Measurements from ENCODE around the gene CCM2.
"Not testable (repeated sequence)": the region's sequence is repeated elsewhere in the genome, so short reads cannot be mapped to it uniquely, and the experiment has no call there.

The CCM2 gene

GRCh38 chr7:45007106-45007505 lies 7.1 kb downstream of the CCM2 start:
- no peak for DNase-seq

DNA sequence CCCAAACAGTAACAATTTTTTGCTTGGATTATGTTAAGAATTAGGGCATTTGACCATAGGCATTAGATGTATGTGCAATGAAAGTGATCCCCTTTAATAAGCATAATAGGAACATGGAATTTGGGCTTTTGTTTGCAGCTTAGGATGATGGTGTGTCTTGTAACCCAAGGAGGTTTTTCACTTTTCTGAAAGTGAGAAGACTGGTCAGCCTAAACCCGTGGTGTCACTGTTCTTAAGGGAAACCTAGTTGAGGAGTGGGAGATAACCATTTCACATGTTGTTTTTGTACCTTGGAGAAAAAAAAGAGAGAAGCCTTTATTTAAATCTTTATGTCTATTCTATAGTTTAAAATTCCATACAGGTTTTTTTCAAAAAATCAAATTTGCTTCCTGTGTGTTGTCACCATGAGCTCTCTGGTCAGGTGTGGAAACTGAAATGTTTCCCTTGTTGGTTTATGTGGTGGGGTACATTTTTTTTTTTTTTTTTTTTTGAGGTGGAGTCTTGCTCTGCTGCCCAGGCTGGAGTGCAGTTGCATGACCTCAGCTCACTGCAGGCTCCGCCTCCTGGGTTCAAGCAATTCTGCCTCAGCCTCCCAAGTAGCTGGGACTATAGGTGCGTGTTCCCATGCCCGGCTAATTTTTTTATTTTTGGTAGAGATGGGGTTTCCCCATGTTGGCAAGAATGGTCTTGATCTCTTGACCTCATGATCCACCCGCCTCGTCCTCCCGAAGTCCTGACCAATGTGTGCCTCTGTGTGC lies 7.7 kb downstream of the CCM2 start:
- no peak for DNase-seq

DNA sequence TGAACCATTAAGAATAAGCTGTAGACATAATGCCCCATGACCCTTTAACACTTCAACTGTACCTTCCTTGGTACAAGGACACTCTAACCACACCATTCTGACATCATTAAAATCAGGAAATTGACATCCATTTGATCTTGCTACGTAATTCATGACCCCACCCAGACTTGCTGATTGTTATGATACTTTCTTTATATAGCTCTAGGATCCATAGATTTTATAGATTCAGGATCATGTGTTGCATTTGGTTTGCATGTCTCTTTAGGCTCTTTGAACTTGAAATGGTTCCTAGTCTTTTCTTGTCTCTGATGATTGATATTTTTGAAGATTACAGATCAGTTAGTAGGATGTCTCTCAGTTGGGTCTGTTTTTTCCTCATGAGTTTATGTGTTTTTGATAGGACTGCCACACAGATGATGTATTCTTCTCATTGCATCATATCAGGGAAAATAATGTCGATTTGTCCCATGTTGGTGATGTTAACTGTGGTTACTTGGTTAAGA lies 13.5 kb downstream of the CCM2 start:
- no peak for DNase-seq

- no peak for DNase-seq
These were observed 15.3 kb downstream of the CCM2 start for GRCh38 chr7:45015313-45015712.

- no peak for DNase-seq
These were observed 17.3 kb downstream of the CCM2 start for GRCh38 chr7:45017253-45017652.

DNA sequence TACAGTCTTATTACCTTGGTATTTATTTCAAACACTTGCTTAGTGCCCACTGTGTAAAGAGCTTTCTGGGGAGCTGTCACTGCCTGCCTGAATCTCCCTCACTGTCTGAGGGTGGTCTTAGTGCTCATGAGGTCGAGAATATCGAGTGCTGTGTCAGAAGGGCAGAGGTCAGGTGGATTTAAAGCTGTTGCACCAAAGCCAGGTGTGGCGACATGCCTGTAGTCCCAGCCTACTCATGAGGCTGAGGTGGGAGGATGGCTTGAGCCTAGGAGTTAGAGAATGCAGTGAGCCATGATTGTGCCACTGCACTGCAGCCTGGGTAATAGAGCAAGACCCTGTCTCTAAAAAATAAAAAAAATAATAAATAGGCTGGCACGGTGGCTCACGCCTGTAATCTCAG lies 20.9 kb downstream of the CCM2 start:
- no peak for DNase-seq

- DNase-seq = peak; percentile 30 to 55
These were observed 21.7 kb downstream of the CCM2 start for GRCh38 chr7:45021604-45022296.

DNA sequence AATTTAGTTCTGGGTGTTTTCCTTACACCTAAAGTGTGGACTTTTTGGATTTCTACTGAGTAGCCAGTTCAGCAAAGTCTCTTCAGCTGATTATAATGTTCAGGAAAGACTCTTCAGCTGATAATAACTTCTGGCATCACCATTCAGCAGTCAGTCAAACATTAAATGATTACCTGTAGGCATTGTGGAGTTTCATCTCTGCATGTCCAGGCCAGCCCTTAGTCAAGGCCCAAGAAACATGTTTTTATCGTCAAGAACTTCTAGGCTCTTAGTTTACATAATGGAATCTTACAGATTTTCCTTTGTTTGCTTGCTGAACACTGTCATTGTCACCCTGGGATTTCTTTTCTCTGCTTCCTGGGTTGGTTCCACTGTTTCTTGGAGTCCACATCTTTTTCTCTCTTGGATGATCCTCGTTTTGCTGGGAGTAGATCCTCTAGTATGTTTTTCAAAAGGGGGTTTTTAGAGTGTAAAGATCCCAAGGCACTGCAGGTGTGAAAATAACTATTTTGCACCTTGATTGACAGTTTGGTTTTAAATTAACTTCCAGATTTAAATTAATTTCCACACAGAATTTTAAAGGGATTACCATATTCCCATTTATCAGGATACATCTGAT lies 24.2 kb downstream of the CCM2 start:
- no peak for DNase-seq

DNA sequence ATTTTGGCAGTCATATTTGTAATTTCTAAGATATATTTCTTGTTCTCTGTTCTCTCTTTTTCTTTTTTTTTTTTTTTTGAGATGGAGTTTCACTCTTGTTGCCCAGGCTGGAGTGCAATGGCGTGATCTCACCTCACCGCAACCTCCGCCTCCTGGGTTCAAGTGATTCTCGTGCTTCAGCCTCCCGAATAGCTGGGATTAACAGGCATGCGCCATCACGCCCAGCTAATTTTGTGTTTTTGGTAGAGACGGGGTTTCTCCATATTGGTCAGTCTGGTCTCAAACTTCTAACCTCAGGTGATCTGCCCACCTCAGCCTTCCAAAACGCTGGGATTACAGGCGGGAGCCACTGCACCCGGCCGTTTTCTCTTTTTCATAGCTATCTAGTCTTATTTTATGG lies 25.5 kb downstream of the CCM2 start:
- DNase-seq = not testable (repeated sequence)

GRCh38 chr7:45026013-45026412 lies 26.0 kb downstream of the CCM2 start:
- DNase-seq = no peak

DNA sequence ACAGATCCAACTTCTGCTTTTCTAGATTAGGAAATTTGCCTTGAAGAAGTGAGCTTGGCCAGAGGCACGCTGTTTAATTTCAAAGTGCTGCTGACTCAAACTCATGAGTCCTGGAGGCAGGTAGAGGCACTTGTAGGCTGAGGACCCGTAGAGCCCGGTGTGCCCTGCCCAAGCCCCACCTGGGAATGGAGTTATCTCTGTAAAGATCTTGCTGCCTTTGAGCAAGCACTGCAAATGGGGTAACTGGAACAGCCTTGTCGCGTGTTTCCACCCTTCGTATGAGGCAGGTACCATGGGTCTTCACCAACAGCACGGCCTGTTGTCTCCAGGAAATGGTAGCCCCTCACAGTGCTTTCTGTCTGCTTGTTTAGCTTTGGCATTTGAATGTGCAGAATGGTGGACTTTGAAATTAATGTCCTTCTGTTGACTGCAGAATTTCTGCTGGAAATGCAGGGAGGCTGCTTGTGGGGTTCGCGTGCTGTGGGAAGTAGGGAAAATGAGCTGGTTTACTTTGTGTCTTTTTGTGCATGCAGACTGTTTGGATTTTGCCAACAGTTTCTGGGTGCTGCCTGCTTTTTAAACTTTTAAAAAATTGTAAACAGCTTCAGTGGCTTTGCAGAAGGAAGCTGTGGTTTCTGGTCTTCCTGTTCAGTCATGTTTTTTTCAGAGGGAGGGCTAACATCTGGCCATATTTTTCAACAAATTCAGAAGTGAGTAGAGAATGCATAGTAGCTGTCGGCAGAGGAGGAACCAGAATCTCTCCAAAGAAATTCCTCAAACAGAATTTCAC lies 27.2 kb downstream of the CCM2 start:
- DNase-seq = peak; percentile 85 to 86

DNA sequence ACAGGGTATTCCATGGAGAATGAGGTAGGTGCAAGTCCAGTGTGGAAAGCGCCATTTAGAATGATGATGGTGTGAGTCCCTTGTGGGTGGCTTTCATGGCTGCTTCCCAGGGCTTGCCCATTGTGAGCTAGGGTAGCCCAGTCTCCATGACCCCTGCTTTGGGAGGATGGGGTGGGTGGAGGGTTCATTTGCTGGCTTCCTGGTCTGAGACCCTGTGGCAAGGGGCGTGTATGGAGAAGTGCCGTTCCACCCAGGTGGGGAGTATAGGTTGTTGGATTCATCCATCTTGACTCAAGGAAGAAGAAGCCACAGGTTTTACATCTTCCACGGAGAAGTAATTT lies 27.7 kb downstream of the CCM2 start:
- no peak for DNase-seq

GRCh38 chr7:45028138-45028919 lies 28.3 kb downstream of the CCM2 start:
- DNase-seq = no peak

DNA sequence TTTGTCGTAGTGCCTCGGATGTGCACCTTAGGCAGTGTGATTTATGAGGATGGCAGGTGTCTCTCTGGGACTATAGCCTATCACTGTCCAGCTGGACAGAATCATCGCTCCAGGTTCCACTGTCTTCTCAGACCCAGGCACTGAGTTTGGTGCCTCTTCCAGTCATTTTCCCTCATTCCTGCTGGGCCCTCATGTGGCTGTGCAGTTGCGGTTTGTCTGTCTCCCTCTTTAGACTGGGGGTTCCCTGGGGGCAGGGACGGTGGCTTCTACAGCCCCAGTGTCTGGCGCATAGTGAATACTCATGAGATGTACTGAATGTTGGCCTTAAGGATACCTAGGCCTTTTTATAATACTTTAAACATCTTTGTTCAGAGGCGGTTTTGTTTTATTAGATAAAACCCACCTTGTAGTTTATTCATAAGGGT lies 28.9 kb downstream of the CCM2 start:
- no peak for DNase-seq

DNA sequence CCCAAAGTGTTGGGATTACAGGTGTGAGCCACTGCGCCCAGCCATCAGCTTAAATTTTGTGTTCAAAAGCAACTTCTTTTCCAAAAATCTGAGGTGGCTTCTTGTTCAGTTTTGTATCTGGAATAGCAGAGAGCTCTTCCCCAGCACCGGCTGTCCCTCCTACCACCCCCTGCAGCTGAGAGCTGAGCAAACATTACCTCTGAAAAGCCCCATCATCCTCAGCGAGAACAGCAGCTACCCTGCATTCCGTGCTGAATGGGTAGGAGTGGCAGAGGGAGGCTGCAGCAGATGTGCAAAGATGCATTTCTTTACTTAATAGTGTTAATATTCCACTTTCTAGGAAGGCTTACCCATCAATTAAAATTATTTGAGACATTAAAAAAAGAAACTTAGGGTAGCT lies 31.8 kb downstream of the CCM2 start:
- no peak for DNase-seq

DNA sequence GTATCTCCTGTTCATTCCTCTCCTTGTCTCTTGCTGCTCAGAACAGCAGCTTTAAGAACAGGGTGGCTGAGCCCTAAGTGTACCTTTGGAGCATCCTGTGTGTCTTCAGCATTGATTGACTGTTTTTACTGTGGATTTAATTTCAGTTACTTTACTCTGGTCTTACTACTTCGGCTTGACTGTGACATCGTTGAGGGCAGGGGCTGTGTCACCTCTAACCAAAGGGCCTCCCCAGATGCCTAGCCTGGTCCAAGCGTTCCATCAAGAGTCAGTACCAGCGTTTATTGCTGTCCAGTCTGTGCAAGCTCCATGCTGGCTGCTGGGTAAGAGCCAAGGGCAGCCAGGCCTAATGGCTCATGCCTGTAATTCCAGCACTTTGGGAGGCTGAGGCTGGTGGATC lies 32.4 kb downstream of the CCM2 start:
- DNase-seq = no peak

GRCh38 chr7:45033261-45033930 lies 33.4 kb downstream of the CCM2 start:
- DNase-seq = no peak

DNA sequence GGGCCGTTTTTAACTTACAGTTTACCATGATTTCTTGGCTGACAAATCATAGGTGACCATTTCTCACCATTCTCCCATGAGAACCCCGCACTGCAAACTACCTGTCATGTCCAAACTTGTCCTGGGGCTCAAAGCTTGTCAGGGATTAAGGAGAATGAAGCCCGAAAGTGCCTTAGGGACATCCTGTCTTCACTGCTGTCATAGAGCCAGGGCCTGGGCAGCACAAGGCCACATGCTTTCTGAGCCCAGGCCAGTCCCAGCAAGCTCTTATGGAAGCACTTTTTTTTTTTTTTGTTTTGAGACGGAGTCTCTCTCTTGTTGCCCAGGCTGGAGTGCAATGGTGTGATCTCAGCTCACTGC lies 33.9 kb downstream of the CCM2 start:
- no peak for DNase-seq

DNA sequence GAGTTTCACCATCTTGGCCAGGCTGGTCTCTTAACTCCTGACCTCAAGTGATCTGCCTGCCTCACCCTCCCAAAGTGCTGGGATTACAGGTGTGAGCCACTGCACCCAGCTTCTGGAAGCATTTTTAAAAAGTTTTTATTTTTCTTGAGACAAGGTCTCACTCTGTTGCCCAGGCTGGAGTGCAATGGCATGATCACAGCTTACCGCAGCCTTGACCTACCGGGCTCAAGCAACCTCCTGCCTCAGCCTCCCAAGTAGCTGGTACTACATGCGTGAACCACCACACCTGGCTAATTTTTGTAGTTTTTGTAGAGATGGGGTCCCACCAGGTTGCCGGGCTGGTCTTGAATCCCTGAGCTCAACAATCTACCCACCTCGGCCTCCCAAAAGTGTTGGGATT lies 34.7 kb downstream of the CCM2 start:
- DNase-seq = not testable (repeated sequence)

GRCh38 chr7:45035371-45035770 lies 35.4 kb downstream of the CCM2 start:
- DNase-seq = no peak

DNA sequence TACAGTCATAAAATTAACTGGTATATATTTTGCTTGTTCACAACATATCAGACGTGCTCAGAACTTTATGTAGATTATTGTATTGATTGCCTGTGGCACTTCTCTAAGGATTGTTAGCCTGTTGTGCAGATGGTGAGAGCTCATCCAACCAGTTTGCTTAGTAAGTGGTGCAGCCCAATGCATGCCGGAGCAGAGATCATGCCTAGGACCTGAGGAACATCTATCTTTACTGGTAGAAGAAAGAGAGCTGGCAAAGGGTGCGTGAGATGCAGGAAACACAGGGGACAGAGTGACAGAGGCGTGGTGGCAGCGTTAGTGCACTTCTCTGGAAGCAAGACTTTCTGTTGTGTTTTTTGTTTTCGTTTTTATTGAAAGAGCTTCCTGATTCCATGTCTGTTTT lies 35.9 kb downstream of the CCM2 start:
- no peak for DNase-seq

DNA sequence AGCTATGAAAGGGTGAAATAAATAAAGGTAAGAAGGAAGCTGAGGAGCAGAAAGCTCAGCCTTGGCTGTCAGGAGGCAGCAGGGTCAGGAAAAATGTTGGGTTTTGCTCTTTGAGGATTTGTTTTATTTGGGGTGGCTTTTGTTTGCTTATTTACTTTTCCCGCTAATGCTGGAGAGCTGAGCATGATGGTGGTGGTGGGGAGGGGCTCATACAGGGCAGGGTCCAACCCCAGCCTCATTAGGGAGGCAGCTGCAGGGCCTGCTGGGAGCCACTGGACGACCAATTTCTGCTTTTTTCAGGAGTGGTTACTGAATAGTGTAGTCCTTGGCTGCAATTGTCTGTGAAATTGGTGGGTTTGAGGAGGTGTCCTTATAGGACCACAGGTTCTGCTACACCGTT lies 36.3 kb downstream of the CCM2 start:
- no peak for DNase-seq

All from AML-193 (cell line).